Stimulated activated CD4-positive, alpha-beta T cell treated with anti-CD3 and anti-CD28 coated beads, Interleukin-2, amount 100 ng/mL, for 4 hours (primary cell): Measurements from ENCODE around the gene IL17REL.

Experiments
- DNase-seq: peaks from one replicate; pipeline ENCODE4 v3.0.0-alpha.2; 2020; ENCODE audit warnings: low read depth

IL17REL gene

DNA sequence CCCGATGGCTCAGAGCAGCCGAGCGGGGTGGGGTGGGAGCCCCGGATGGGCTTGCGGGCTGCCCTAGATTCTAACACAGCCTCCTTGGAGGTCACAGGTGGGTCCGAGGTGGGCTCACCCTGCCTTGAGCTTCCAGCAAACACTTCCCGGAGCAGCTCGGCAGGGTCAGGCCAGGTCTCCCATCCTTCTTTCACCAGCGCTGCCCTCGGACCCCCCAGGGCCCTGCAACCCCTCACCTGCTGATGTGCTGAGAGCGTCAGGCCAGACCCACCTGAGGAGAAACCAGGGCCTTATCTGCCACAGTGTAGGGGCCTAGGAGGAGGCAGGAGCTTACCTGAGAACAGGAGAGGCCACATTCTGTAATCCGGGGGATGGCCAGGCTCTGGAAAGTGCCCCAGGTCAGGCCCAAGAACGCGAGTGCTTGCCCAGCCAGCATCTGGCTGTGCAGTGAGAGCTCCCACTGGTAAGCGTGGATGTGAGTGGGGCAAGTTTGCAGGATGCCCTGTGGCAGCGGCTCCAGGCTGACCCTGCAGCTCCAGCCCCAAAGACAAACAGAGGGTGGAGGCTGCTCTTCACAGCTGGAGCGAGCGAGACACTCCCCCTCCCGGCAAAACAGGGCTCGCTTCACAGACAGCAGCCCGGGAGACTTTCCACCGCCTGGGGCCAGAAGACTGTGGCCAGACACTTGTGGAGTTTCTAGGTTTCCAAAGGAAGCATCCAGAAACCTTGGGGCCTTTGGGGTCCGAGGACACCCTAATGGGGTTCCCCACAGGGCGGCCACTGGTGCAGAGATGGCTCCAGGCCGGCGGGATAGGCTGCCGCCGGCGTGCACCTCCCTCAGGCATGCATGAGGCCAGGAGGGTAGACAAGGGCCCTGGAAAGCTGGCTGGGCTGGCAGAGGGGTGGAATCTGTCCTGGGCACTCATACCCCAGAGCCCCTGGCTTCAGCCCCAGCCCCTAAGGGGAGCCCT lies at the start of gene IL17REL:
Gene IL17REL (minus strand): TSS at position 555 of the 971 bp plus-strand sequence. CDS start 119 bp downstream, at position 436.
- no peak for DNase-seq

DNA sequence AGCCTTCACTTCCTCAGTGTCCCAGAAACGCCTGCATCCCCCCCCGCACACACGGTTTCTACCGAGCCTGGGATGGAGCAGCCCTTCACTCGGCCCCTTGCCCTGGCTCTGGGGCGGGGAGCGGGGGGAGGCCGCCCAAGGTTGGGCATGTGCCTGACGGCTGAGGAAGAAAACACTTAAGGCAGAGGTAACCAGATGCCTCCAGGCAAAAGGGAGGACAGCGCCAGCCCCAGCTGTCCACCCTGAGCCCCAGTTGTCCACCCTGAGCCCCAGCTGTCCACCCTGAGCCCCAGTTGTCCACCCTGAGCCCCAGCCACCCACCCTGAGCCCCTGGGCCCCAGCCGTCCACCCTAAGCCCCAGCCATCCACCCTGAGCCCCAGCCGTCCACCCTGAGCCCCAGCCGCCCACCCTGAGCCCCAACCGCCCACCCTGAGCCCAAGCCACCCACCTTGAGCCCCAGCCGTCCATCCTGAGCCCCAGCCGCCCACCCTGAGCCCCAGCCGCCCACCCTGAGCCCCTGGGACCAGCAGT lies 49.3 kb upstream of the IL17REL start:
- no peak for DNase-seq

DNA sequence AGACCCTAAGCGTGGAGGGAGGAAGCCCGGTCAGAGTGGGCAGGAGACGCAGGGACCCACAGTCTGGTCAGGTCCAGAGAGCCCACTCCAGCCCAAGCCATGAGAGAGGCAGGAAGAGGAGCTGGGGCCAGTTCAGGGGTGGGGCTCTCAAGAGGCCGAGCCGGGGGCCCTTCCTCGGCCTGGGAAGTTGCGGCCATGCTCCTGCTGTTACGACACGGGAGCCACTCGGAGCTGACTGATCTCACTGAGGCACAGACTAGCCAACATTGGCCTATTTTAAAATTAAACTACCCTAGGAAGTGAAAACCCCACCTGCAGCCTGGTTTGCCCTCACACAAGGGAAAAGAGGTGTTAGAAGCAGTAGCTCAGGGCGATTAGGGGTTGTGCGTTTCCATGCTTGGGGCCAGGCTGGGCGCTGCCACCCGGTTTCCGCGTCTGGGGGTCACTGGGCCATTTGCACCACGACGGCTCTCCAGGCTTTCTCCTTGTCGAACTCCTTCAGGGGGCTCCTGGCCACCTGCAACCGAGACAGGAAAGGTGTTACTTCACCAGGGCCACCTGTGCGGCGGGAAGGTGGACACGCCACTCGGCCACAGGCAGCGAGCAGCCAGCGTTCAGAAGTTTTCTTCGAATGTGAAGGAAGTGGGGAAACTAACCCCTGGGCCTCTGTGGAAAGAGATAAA lies 48.7 kb upstream of the IL17REL start:
- no peak for DNase-seq

GRCh38 chr22:50060441-50061140 lies 48.0 kb upstream of the IL17REL start:
- no peak for DNase-seq

GRCh38 chr22:50059881-50060262 lies 47.3 kb upstream of the IL17REL start:
- DNase-seq = no peak

DNA sequence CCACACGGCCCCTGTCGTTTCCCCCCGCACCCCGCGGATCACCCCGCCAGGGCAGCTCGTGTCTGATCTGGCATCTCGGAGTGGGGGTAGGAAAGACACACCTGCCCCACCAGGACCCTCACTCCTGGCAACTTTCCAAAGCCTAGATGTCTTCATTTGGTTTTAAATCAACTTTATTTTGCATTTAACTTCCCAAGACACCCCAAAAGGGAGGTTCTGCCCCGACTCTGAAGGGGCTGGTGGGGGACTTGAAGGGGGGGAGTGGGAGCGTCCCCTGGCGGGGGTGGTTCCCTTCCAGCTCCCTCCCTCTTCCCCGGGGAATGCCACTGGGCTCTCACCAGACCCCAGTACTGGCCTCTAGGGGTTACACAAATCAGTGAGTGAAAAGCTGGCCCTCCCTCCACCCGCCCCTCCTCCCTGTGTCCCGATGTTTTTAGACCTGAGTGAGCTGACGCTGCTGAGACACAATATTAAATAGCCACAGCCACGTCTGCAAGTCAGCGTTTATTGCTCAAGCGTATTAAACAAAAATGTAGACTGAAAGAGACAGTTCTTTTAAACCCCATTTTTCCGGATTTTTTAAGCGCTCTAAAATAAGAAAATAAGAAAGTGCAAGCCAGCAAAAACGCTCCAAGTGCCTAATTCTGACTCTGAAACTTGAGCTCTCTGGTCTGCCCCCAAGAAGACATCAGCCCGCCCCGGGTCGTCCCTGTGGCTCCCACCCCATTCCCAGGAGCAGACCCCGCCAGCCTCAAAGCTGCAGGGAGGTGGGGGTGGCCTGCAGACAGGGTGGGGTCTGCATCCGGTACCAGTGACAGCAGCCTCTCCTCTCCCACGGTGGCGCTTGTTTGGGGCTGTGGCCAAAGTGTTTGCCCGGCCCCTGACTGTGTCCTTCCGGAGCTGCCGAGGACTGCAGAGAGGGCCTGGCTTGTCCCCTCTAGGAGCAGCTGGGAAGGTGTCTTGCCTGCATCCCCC lies 46.6 kb upstream of the IL17REL start:
- DNase-seq = no peak

GRCh38 chr22:50058061-50058905 lies 45.7 kb upstream of the IL17REL start, which contains the start of gene TTLL8:
Gene TTLL8 (minus strand): TSS chr22:50058298.
- DNase-seq = no peak

- DNase-seq = no peak
Measured at GRCh38 chr22:50057278-50058060, 44.9 kb upstream of the IL17REL start.

DNA sequence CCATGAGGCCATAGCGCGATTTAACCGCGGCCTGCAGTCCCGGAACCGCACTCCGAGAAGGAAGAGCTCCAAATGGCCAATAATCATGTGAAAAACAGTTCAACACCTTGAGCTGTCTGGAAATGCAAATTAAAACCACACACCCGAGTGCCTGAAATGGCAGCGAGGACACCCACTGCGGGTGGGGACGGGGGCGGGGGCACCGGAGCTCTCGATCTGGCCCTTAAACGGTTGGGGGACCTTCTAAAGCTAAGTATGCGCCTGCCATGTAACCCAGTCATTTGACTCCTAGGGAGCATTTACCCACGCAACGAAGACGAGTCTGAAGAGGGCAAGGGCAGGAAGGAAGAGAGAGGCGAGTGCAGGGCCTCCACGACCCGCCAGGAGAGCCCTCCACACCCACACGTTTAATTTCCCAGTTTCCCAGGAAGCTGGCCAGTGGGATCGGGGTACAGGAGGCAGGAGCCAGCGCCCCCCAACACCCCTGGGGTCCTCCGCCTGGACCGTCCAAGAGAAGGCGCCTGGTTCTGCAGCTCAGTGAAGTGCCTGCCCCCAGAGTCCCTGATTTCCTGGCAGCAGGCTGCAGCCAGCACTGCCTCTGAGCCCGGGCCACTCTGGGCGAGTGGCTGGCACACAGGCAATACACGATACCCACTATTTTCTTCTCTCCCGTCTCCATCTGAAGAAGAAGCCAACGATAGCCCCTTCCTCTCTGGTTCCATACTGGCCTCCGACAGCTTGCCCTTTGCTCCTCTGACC lies 43.8 kb upstream of the IL17REL start:
- no peak for DNase-seq

- no peak for DNase-seq
Measured at GRCh38 chr22:50053861-50054260, 41.3 kb upstream of the IL17REL start.

- DNase-seq = no peak
Measured at GRCh38 chr22:50051930-50052329, 39.4 kb upstream of the IL17REL start.

- no peak for DNase-seq
Measured at GRCh38 chr22:50049299-50050195, 37.0 kb upstream of the IL17REL start.

- no peak for DNase-seq
Measured at GRCh38 chr22:50048836-50049235, 36.3 kb upstream of the IL17REL start.

DNA sequence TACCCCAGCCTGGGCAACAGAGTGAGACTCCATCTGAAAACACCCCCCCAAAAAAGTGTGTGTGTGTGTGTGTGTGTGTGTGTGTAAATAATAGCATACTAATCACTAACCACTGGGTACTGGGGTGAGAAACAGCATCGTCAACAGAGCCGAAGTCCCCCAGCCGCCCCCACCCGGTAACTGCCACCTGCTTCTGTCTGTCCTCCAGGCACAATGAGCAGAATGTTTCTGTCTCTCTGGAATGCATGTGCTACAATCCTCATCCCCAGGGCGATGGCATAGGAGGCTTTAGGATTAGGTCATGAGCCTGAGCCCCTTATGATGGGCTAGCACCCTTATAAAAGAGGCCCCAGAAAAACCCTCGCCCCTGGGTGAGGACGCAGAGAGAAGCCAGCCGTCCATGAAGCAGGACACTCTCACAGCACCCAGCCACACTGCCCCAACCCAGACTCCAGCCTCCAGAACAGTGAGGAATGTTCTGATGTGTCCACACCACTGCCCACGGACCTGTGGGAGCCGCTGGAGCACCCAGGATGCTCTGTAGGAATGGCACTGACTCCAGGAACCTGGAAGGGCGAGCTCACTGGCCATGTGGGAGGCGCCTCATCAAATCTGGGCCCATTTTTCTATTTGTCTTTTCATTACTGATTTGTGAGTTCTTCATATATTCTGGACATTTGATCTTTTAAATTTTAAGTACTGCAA lies 35.6 kb upstream of the IL17REL start:
- no peak for DNase-seq

DNA sequence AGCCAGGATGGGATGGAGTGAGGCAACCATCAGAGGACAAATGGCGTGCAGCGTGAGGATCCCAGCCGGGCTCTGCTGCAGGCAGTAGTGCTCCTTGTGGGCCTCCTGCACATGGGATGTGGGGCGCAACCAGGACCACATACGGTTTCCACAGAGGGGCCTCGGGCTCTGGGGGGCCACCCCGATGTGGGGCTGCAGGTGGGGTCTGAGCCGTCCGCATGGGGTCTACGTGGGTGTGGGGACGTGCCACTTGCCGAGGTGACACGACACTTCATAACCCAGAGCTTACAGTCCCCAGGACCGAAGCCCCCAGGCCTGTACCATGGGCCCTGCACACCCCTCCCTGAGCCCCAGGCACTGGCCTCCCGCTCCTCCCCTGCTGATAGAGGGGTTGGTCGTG lies 34.8 kb upstream of the IL17REL start:
- DNase-seq = no peak

GRCh38 chr22:50046481-50047245 lies 34.1 kb upstream of the IL17REL start:
- DNase-seq = no peak
